Measurements from ENCODE around the gene PRG2. TPM values are rescaled to one million over a fixed set of nuclear protein-coding genes. Genes with fewer than 3 reads are reported as not detected.

PRG2 gene
- total and polyA plus RNA-seq, 9 of the 15 experiments (the other 6 are each of a cell fraction or from before 2014, with no cell fraction given) = 1.8 to 78.0 (median 26.6) TPM

- TF ChIP-seq ZNF639 (CRISPR knock-in tag; conservative IDR thresholded peaks at IDR 0.05 in 1 of 2, IDR thresholded peaks at IDR 0.05 in 1 of 2) = no peak
- peak; percentile 82 for TF ChIP-seq MTA2 (IDR thresholded peaks at IDR 0.05; ENCODE audit: low read depth)
- no peak for TF ChIP-seq NCOA6 (IDR thresholded peaks at IDR 0.05)
- no peak for TF ChIP-seq ZNF280A (IDR thresholded peaks at IDR 0.05; ENCODE audit: low read depth, partially characterized antibody)
- TF ChIP-seq ZZZ3 (IDR thresholded peaks at IDR 0.05) = no peak
- TF ChIP-seq TCF7 (IDR thresholded peaks at IDR 0.05; ENCODE audit: borderline replicate concordance) = 0 out of 2 replicates have a peak, but pooled peaks have one; percentile 39
- TF ChIP-seq ZNF407 (IDR thresholded peaks at IDR 0.05; ENCODE audit: low read depth) = no peak
- no peak for TF ChIP-seq KDM1A (IDR thresholded peaks at IDR 0.05)
- no peak for TF ChIP-seq MIER1 (IDR thresholded peaks at IDR 0.05; ENCODE audit: low read depth)
- no peak for TF ChIP-seq GABPB1 (CRISPR knock-in tag; IDR thresholded peaks at IDR 0.05)
- TF ChIP-seq ZNF586 (CRISPR knock-in tag; conservative IDR thresholded peaks at IDR 0.05) = no peak
- TF ChIP-seq ZFPM2 (CRISPR knock-in tag; IDR thresholded peaks at IDR 0.05) = no peak
Measured at GRCh38 chr11:57402188-57403002, 11.9 kb upstream of the PRG2 start (continued).

All from K562 (cell line).